HG03558 (cell line): ENCODE results near the gene PPP2R3C.
"Not testable (repeated sequence)": the region's sequence is repeated elsewhere in the genome, so short reads cannot be mapped to it uniquely, and the experiment has no call there.

Source experiments
- ATAC-seq: cut with Tn5 transposase; IDR thresholded peaks from one replicate; pipeline ENCODE4 v1.9.1; 2021; ENCODE audit warnings: moderate number of reproducible peaks; ENCODE audit not compliant: unreplicated experiment; ENCODE audit errors: extremely low read depth

PPP2R3C gene

DNA sequence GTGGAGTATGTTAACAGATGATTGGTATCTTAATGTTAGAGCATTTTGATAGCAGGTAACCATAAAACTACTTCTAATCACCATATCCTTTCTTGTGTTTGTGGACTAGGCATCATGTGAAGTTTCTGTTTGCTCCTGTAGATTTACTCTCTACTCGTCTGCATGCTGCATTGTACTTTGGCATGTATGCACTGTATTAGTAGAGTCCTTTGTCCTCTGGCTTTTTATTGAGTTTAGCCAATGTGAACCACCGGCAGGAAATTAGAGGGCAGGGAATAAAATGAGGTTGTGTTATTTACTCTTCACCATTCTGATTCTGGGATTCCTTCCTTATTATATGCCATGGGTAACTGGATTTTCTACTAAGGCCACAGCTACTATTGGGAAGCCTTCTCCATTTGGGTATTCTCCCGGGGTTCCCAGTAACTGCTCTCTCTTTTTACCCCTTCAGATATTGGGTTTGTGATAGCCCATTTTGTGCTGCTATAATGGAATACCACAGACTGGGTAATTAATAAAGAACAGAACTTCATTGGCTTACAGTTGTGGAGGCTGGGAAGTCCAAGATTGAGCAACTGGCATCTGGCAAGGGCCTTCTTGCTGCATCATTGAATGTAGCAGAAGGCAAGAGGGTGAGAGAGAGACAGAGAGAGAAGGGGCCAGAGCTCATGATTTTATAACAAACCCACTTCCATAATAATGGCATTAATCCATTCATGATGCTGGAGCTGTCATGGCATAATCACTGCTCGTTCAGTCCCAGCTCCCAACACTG is 53.4 kb downstream of the PPP2R3C start:
- ATAC-seq, result no peak

GRCh38 chr14:35065731-35066130 is 56.1 kb downstream of the PPP2R3C start:
- not testable (repeated sequence) for ATAC-seq

DNA sequence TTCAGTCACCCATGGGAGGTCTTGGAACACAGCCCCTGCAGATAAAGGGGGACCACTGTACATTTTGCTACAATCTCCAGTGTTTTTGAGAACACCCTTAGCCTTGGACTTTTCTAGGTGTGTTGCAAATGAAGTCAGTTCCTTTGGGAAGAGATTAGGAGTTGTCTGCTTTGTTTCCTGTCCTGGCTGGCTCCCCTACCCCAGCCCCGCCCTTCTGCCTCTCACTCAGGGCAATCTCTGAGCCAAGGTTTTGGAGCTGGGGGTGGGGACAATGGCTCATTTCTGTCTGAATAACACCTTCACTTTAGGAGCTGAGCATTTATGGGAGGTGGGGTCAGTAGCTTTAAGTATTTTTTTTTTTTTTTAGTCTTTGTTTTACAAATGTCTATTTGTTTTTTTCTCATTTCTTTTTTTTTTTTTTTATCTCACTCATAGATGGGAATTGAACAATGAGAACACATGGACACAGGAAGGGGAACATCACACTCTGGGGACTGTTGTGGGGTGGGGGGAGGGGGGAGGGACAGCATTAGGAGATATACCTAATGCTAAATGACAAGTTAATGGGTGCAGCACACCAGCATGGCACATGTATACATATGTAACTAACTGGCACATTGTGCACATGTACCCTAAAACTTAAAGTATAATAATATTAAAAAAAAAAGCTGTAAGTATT is 60.5 kb downstream of the PPP2R3C start:
- not testable (repeated sequence) for ATAC-seq

- no peak for ATAC-seq
Observed at GRCh38 chr14:35052637-35053036, 69.2 kb downstream of the PPP2R3C start.

- no peak for ATAC-seq
Observed at GRCh38 chr14:35051796-35052195, 70.0 kb downstream of the PPP2R3C start.

DNA sequence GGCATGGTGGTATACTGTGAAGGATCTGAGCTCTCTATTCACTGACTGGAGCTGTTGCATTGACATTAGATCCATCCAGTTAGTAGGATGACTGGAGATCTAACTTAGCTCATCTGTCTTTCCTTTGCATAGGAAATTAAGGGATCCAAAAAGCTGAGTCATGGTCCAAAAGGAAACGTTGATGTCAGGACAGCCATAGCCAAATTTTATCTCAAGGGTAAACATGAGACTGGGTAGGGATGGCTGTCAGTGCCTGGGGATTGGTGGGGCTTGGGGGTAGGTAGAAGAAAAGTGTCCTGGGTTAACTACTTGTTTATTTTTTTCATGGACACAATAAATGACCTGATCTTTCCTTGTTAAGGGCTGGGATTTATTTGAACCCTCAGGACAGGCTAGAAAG is 71.1 kb downstream of the PPP2R3C start:
- ATAC-seq, result no peak

- ATAC-seq, result no peak
Observed at GRCh38 chr14:35047976-35048513, 73.7 kb downstream of the PPP2R3C start.

GRCh38 chr14:35046751-35047536 is 74.8 kb downstream of the PPP2R3C start:
- peak; percentile 14 for ATAC-seq

DNA sequence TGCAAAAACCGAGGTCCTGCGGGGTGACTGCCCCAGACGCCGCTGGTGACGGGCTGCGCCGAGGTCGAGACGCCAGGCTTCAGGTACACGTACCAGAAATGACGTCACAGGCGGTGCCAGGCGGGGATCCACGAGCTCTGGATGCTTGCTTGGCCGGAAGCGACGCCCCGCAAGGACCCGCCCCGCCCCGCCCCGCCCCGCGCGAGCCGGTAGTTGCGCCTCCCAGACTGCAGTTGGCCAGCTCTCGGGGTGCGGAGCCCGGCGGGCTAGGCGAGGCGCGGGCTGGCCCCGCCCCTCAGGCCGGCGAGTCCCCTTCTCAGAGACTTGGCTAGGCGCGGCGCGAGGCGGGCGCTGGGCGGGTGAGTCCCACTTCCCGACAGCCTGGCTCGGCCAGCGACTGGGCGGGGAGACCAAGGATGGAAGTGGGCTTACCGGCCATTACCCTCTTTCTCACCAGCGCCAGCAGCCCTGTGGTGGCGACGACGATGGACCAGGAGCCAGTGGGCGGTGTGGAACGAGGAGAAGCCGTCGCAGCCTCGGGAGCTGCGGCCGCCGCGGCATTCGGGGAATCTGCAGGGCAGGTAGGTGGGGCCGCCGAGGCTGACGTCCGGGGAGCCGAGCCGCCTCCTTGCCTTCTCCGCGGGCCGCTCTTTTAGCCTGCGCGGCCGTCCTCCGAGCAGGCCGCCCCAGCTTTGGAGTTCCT is 75.6 kb downstream of the PPP2R3C start, which contains the start of gene FAM177A1:
Gene FAM177A1, plus strand, starts transcription at position 225 of the 703 bp plus-strand sequence. Its CDS starts 192 bp downstream, at position 417.
- peak; percentile 81 for ATAC-seq

GRCh38 chr14:35045798-35046047 is 76.1 kb downstream of the PPP2R3C start:
- no peak for ATAC-seq

DNA sequence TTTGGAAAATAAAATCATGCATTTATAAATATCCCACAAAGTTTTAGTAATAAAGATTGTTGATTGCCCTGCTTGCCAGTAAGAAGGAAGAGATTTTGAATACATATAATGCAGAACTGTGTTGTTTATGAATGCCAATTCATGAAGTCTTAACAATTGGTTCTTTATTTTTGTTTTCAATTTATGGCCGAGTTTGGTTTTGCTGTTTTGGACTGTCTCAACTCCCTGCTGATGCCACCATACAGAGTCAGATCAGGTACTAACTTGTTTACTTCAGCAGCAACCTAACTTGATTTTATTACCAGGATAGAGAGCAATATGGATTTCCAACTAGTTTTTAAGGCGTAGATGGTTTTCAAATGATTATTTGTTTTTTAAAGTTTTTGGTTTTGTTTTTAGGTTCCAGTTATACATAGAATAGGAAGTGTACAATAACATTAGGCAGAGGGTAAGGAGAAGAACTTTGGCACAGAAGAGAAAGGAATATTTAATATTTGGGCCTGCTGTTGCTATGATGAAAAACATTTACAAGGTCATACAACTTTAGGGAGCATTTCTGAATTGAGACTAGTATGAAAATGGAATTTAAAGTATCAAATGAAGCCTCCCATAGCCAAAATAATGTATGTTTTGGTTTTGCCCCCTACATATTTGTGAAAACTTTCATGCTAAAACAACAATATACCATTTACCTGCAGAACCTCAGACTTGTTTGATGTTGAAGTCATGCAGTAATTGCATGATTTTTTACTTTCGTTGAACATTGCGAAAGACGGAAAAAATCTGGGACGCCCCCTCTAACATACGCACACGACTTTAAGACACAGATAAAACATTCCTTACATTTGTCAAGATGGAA is 76.6 kb downstream of the PPP2R3C start:
- ATAC-seq, result no peak

- ATAC-seq, result no peak
Observed at GRCh38 chr14:35043046-35043445, 78.7 kb downstream of the PPP2R3C start.

GRCh38 chr14:35042632-35043031 is 79.2 kb downstream of the PPP2R3C start:
- no peak for ATAC-seq

DNA sequence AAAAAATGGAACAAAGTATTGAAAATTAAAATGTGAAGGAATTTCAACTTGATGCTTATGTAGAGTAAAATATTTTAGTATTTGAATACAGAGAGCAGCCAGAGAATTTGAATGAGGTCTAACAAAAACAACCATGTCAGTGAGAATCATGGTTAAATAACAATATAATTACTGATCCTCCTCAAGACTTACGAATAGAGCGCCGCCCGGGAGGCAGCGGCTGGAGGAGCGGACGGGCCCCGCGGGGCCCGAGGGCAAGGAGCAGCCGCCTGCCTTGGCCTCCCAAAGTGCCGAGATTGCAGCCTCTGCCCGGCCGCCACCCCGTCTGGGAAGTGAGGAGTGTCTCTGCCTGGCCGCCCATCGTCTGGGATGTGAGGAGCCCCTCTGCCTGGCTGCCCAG is 83.5 kb downstream of the PPP2R3C start:
- not testable (repeated sequence) for ATAC-seq
